Endothelial cell (in vitro differentiated cells): ENCODE results near the gene ZFAND2B. TPM values are rescaled to one million over a fixed set of nuclear protein-coding genes. Genes with fewer than 3 reads are reported as not detected.

ENCODE experiments used
- DNase-seq: peaks from one replicate; pipeline ENCODE4 v3.0.0; 2021; ENCODE audit warnings: low spot score
- H3K27ac Mint-ChIP-seq: one replicate; pipeline ENCODE4 v1.8.0; 2021; ENCODE audit warnings: mixed read lengths, inconsistent platforms; ENCODE audit not compliant: unreplicated experiment
- H3K27me3 Mint-ChIP-seq: one replicate; pipeline ENCODE4 v1.8.0; 2021; ENCODE audit warnings: mild to moderate bottlenecking, moderate library complexity, mixed read lengths, inconsistent platforms; ENCODE audit not compliant: unreplicated experiment
- H3K36me3 Mint-ChIP-seq: one replicate; pipeline ENCODE4 v1.8.0; 2021; ENCODE audit warnings: mild to moderate bottlenecking, low read depth, mixed read lengths, inconsistent platforms; ENCODE audit not compliant: unreplicated experiment
- H3K4me1 Mint-ChIP-seq: one replicate; pipeline ENCODE4 v1.8.0; 2021; ENCODE audit warnings: mild to moderate bottlenecking, mixed read lengths, inconsistent platforms; ENCODE audit not compliant: unreplicated experiment
- H3K4me3 Mint-ChIP-seq: one replicate; pipeline ENCODE4 v1.8.0; 2021; ENCODE audit warnings: mild to moderate bottlenecking, mixed read lengths, inconsistent platforms; ENCODE audit not compliant: unreplicated experiment
- H3K9me3 Mint-ChIP-seq: one replicate; pipeline ENCODE4 v1.8.0; 2021; ENCODE audit warnings: mixed read lengths, inconsistent platforms; ENCODE audit not compliant: unreplicated experiment
- CTCF ChIP-seq: fragments of 200-600 bp; sonication (generic); IDR thresholded peaks from one replicate; pipeline ENCODE4 v1.5.0; 2021; ENCODE audit warnings: antibody characterized with exemption; ENCODE audit not compliant: unreplicated experiment
- total RNA-seq: library from RNA; stranded (reverse); fragmentation: NEBNext Ultra II Directional; extraction: Animal tissue kit (Norgen Biotek cat#: 25700); gene quantifications from one replicate; pipeline ENCODE4 v1.2.1, GENCODE V29; 2021; ENCODE audit not compliant: unreplicated experiment

ZFAND2B gene
- total RNA-seq, 1 donor from 2014 or later: 39.7 TPM

GRCh38 chr2:219178377-219179175, 28.0 kb upstream of the ZFAND2B start:
- Mint-ChIP-seq H3K9me3 (no peaks in the 10 kb centered on the region), H3K27ac (peak overlapping the region; percentile 87), H3K4me1 (peaks cover 50% of the 10 kb centered on the region), H3K36me3 (peaks cover 57% of the 10 kb centered on the region), H3K4me3 (peak overlapping the region; percentile 94), H3K27me3 (peaks cover 24% of the 10 kb centered on the region)
- TF ChIP-seq CTCF: no peak
- peak; percentile 54 for DNase-seq

- Mint-ChIP-seq H3K9me3 (no peaks in the 10 kb centered on the region), H3K4me1 (peaks cover 41% of the 10 kb centered on the region), H3K27ac (peak overlapping the region; percentile 87), H3K27me3 (peaks cover 19% of the 10 kb centered on the region), H3K36me3 (peaks cover 49% of the 10 kb centered on the region), H3K4me3 (peak overlapping the region; percentile 94)
- TF ChIP-seq CTCF: no peak
- DNase-seq: no peak
Observed at GRCh38 chr2:219179601-219180465, 26.7 kb upstream of the ZFAND2B start.

GRCh38 chr2:219180961-219181360, 25.6 kb upstream of the ZFAND2B start:
- TF ChIP-seq CTCF: no peak
- Mint-ChIP-seq H3K27ac (peak overlapping the region; percentile 65), H3K36me3 (peaks cover 42% of the 10 kb centered on the region), H3K4me1 (peaks cover 30% of the 10 kb centered on the region), H3K27me3 (peaks cover 18% of the 10 kb centered on the region), H3K4me3 (no peak overlapping the region), H3K9me3 (no peaks in the 10 kb centered on the region)
- no peak for DNase-seq

GRCh38 chr2:219181531-219181930, 25.1 kb upstream of the ZFAND2B start:
- Mint-ChIP-seq H3K9me3 (no peaks in the 10 kb centered on the region), H3K27ac (peak overlapping the region; percentile 65), H3K4me3 (no peak overlapping the region), H3K27me3 (peaks cover 17% of the 10 kb centered on the region), H3K36me3 (peaks cover 41% of the 10 kb centered on the region), H3K4me1 (peaks cover 29% of the 10 kb centered on the region)
- TF ChIP-seq CTCF: no peak
- no peak for DNase-seq
